IMR-90 (cell line): Measurements from ENCODE around the gene EXOC8. TPM values are rescaled to one million over a fixed set of nuclear protein-coding genes. Genes with fewer than 3 reads are reported as not detected.

Experiments
- ATAC-seq: fragments of 200-7000 bp; cut with Tn5 transposase; 2 replicates; pipeline ENCODE4 v1.9.1; 2020; ENCODE audit warnings: low read depth, mild to moderate bottlenecking, moderate library complexity
- BruUV-seq: library from RNA; stranded (reverse); fragments of 400-500 nt; replicated peaks from 2 replicates; lab custom pipeline; 2021; lab: Mats Ljungman, UMichigan
- CTCF ChIA-PET: fragments of 300-600 bp; formaldehyde crosslinking; extraction: SDS; loops from one replicate; lab custom pipeline; 2021; ENCODE audit warnings: antibody characterized with exemption; lab: Yijun Ruan, JAX
- POLR2A ChIA-PET: fragments of 300-600 bp; sonication (Branson Sonifier 250); formaldehyde crosslinking; loops from one replicate; lab custom pipeline; 2022; ENCODE audit warnings: antibody characterized with exemption; ENCODE audit not compliant: unreplicated experiment; lab: Charles Lee
- DNase-seq: peaks from one replicate; pipeline ENCODE4 v3.0.0; 2013
- H2AFZ ChIP-seq: replicated peaks from 2 replicates; pipeline ENCODE3; 2013; ENCODE audit warnings: low read length, mild to moderate bottlenecking; ENCODE audit not compliant: poor library complexity
- H2AK5ac ChIP-seq: 2 replicates; pipeline ENCODE4 v1.6.1; 2013; ENCODE audit warnings: low read depth, low read length, inconsistent platforms
- H2AK9ac ChIP-seq: replicated peaks from 2 replicates; pipeline ENCODE3; 2013; ENCODE audit warnings: mild to moderate bottlenecking, low read depth, low read length, moderate library complexity; ENCODE audit not compliant: poor library complexity
- H2BK120ac ChIP-seq: 2 replicates; pipeline ENCODE4 v1.6.1; 2013; ENCODE audit warnings: low read depth, low read length, inconsistent platforms
- H2BK15ac ChIP-seq: 3 replicates; pipeline ENCODE4 v1.6.1; 2013; ENCODE audit warnings: low read depth, low read length, inconsistent platforms
- H2BK20ac ChIP-seq: 2 replicates; pipeline ENCODE4 v1.6.1; 2013; ENCODE audit warnings: low read depth, mild to moderate bottlenecking, inconsistent platforms, low read length, moderate library complexity
- H2BK5ac ChIP-seq: 2 replicates; pipeline ENCODE4 v1.6.1; 2013; ENCODE audit warnings: mild to moderate bottlenecking, low read depth, low read length, inconsistent platforms; ENCODE audit not compliant: poor library complexity, severe bottlenecking
- H3K14ac ChIP-seq: replicated peaks from 2 replicates; pipeline ENCODE4 v1.6.1; 2013; ENCODE audit warnings: low read depth, low read length, inconsistent platforms
- H3K18ac ChIP-seq: 2 replicates; pipeline ENCODE4 v1.6.1; 2013; ENCODE audit warnings: low read depth, low read length, control low read depth
- H3K23ac ChIP-seq: 2 replicates; pipeline ENCODE4 v1.6.1; 2013; ENCODE audit warnings: low read depth, low read length, inconsistent platforms
- H3K27ac ChIP-seq: 2 replicates; pipeline ENCODE4 v1.5.1; 2013; ENCODE audit warnings: mild to moderate bottlenecking, control low read depth, low read length; ENCODE audit not compliant: insufficient read depth
- H3K27me3 ChIP-seq: 2 replicates; pipeline ENCODE4 v1.6.1; 2013; ENCODE audit warnings: low read length; ENCODE audit not compliant: control insufficient read depth, insufficient read depth
- H3K36me3 ChIP-seq: 2 replicates; pipeline ENCODE4 v1.6.1; 2013; ENCODE audit warnings: low read length, mixed read lengths; ENCODE audit not compliant: control insufficient read depth, insufficient read depth
- H3K4ac ChIP-seq: 2 replicates; pipeline ENCODE4 v1.6.1; 2013; ENCODE audit warnings: low read depth, low read length, inconsistent platforms
- H3K4me1 ChIP-seq: 2 replicates; pipeline ENCODE4 v1.6.1; 2013; ENCODE audit warnings: low read length, mixed read lengths; ENCODE audit not compliant: control insufficient read depth, insufficient read depth
- H3K4me2 ChIP-seq: 2 replicates; pipeline ENCODE4 v1.6.1; 2013; ENCODE audit warnings: low read depth, mild to moderate bottlenecking, control low read depth, low read length, moderate library complexity
- H3K4me3 ChIP-seq: 2 replicates; pipeline ENCODE4 v1.5.1; 2013; ENCODE audit warnings: low read depth, mild to moderate bottlenecking, control low read depth, low read length, moderate library complexity; ENCODE audit not compliant: insufficient read depth
- H3K56ac ChIP-seq: 2 replicates; pipeline ENCODE4 v1.6.1; 2013; ENCODE audit warnings: low read length, inconsistent platforms; ENCODE audit not compliant: insufficient read depth; ENCODE audit errors: extremely low read depth
- H3K79me1 ChIP-seq, 2 experiments: 2 replicates each; pipeline ENCODE4 v1.6.1; 2013; ENCODE audit warnings: low read length in 2 of 2, inconsistent platforms in 1 of 2, low read depth in 1 of 2
- H3K9ac ChIP-seq: 2 replicates; pipeline ENCODE4 v1.6.1; 2013; ENCODE audit warnings: low read depth, low read length, control low read depth
- H3K9me1 ChIP-seq: 2 replicates; pipeline ENCODE4 v1.6.1; 2013; ENCODE audit warnings: low read length, inconsistent platforms; ENCODE audit not compliant: insufficient read depth
- H3K9me3 ChIP-seq: 2 replicates; pipeline ENCODE4 v1.6.1; 2013; ENCODE audit warnings: low read length; ENCODE audit not compliant: control insufficient read depth, insufficient read depth
- H4K20me1 ChIP-seq: 2 replicates; pipeline ENCODE4 v1.6.1; 2013; ENCODE audit warnings: low read length, inconsistent platforms; ENCODE audit not compliant: insufficient read depth
- H4K5ac ChIP-seq: 2 replicates; pipeline ENCODE4 v1.6.1; 2013; ENCODE audit warnings: mild to moderate bottlenecking, low read depth, low read length, control low read depth
- H4K8ac ChIP-seq, 2 experiments: 2 replicates each; pipeline ENCODE4 v1.6.1; 2013; ENCODE audit warnings: low read depth in 2 of 2, low read length in 2 of 2, control low read depth in 1 of 2, inconsistent platforms in 1 of 2
- H4K91ac ChIP-seq: 2 replicates; pipeline ENCODE4 v1.6.1; 2013; ENCODE audit warnings: low read depth, low read length, inconsistent platforms; ENCODE audit not compliant: insufficient read depth
- CHD1 ChIP-seq: IDR thresholded peaks from 2 replicates; pipeline ENCODE4 v1.6.1; 2012; ENCODE audit warnings: low read depth, low read length, improper control_type of control experiment
- FOS ChIP-seq: fragments of 150-350 bp; IDR thresholded peaks from 2 replicates; pipeline ENCODE4 v1.6.1; 2016; ENCODE audit warnings: low read depth, low read length
- MAFK ChIP-seq: IDR thresholded peaks from 2 replicates; pipeline ENCODE4 v1.6.1; 2012; ENCODE audit warnings: low read depth, low read length, improper control_type of control experiment
- MXI1 ChIP-seq: IDR thresholded peaks from 2 replicates; pipeline ENCODE4 v1.6.1; 2012; ENCODE audit warnings: low read depth, mild to moderate bottlenecking, low read length, moderate library complexity, borderline replicate concordance
- RAD21 ChIP-seq: IDR thresholded peaks from 2 replicates; pipeline ENCODE4 v1.6.1; 2012; ENCODE audit warnings: low read length, improper control_type of control experiment
- RCOR1 ChIP-seq: IDR thresholded peaks from 2 replicates; pipeline ENCODE4 v1.6.1; 2012; ENCODE audit warnings: mild to moderate bottlenecking, low read length, improper control_type of control experiment; ENCODE audit not compliant: insufficient replicate concordance
- RFX5 ChIP-seq: IDR thresholded peaks from 2 replicates; pipeline ENCODE4 v1.8.0; 2012; ENCODE audit warnings: low read depth, mild to moderate bottlenecking, low read length, moderate library complexity
- SMC3 ChIP-seq: fragments of 150-350 bp; IDR thresholded peaks from 2 replicates; pipeline ENCODE4 v1.6.1; 2016; ENCODE audit warnings: low read depth, mild to moderate bottlenecking, antibody characterized with exemption, low read length, moderate library complexity
- WGBS, 2 experiments: methylation state at CpG; one replicate each; pipeline versions ENCODE4 v1.1.5 to v1.1.7; 2013; ENCODE audit warnings: missing lambda C conversion rate in 2 of 2; ENCODE audit not compliant: insufficient read length in 1 of 2; ENCODE audit errors: extremely low coverage in 2 of 2; 5-methylcytosine and 5-hydroxymethylcytosine counted together
- dilution Hi-C: fragments of 300-500 bp; cut with HindIII; formaldehyde crosslinking; loops from one replicate; pipeline ENCODE4 v1.14.3; 2018; ENCODE audit warnings: low sequenced_read_pairs; ENCODE audit not compliant: unreplicated experiment
- in situ Hi-C: fragments of 300-500 bp; cut with MboI; formaldehyde crosslinking; loops from 3 replicates; pipeline ENCODE4 v1.14.3; 2019; ENCODE audit warnings: low sequenced_read_pairs, inconsistent platforms, mixed read lengths
- intact Hi-C: fragments of 100-400 bp; cut with micrococcal nuclease; formaldehyde crosslinking; loops from 2 replicates; pipeline ENCODE4 v1.10.0; 2022
- polyA plus RNA-seq, 3 experiments: library from polyadenylated mRNA; depleted of rRNA; stranded (reverse); fragments of >200 nt; gene quantifications; 2 replicates each; pipeline ENCODE4 v1.2.3, GENCODE V29; 2012; ENCODE audit warnings: low replicate concordance in 1 of 3
- total RNA-seq: library from RNA; depleted of rRNA; stranded (reverse); fragments of >200 nt; gene quantifications from 2 replicates; pipeline ENCODE4 v1.2.3, GENCODE V29; 2012
- TF ChIP-seq, protein P1 (sequence below): fragments of 150-350 bp; IDR thresholded peaks from 2 replicates; pipeline ENCODE4 v1.6.1; 2017; ENCODE audit warnings: mild to moderate bottlenecking, antibody characterized with exemption, low read length, low read depth
- TF ChIP-seq, protein P2 (sequence below): fragments of 150-350 bp; IDR thresholded peaks from 2 replicates; pipeline ENCODE4 v1.6.1; 2016; ENCODE audit warnings: low read depth, mild to moderate bottlenecking, low read length, moderate library complexity, borderline replicate concordance

The EXOC8 gene
- total and polyA plus RNA-seq, 2 of the 4 experiments (the other 2 are of a cell fraction): 2.6 to 11.5 TPM

DNA sequence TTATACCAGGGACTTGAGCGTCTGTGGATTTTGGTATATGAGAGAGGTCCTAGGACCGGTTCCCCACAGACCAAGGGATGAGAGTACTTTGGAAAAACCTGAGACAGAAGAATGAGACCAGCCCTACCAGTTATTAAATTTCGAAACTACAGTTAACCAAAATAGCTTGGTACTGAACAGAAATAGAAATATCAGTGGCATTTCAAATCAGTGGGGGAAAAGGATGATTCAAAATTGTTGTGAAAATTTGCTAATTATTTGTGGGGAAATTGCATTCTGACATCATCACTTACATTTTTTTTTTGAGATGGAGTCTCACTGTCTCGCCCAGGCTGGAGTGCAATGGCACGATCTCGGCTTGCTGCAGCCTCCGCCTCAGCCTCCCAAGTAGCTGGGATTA is 8.2 kb downstream of the EXOC8 start:
- H2AK5ac ChIP-seq: no peak overlapping the region
- H3K36me3 ChIP-seq: no peaks in the 10 kb centered on the region
- no TSS peak for BruUV-seq
- ATAC-seq: no peak
- no peak overlapping the region for H3K14ac ChIP-seq
- in situ Hi-C loops: no loop called here
- no peak overlapping the region for H3K4me2 ChIP-seq
- intact Hi-C loops: no loop called here
- ChIA-PET POLR2A (no interaction called here), CTCF (interaction anchor here (0.7 kb wide), 1 partner anchor 8 kb away, joined by 3 read pairs; the partner anchor contains the start of gene EXOC8)
- no peak overlapping the region for H4K5ac ChIP-seq
- no peak overlapping the region for H2BK120ac ChIP-seq
- no peak overlapping the region for H2AFZ ChIP-seq
- H4K20me1 ChIP-seq: peaks cover 19% of the 10 kb centered on the region; the same call in 1 of the 2 replicates
- no peak overlapping the region for H3K4me3 ChIP-seq
- no peaks in the 10 kb centered on the region for H3K9me1 ChIP-seq
- no peak overlapping the region for H3K27ac ChIP-seq
- H3K27me3 ChIP-seq: no peaks in the 10 kb centered on the region
- no peak overlapping the region for H2BK5ac ChIP-seq
- H2BK20ac ChIP-seq: no peak overlapping the region
- H3K79me1 ChIP-seq: peaks cover 4 to 17% of the 10 kb centered on the region in 2 experiments; a peak in 2 of 4 replicates
- no peak overlapping the region for H3K56ac ChIP-seq
- no peak overlapping the region for H4K8ac ChIP-seq
- H3K23ac ChIP-seq: no peak overlapping the region
- dilution Hi-C loops: no loop called here
- TF ChIP-seq, protein P1, sequence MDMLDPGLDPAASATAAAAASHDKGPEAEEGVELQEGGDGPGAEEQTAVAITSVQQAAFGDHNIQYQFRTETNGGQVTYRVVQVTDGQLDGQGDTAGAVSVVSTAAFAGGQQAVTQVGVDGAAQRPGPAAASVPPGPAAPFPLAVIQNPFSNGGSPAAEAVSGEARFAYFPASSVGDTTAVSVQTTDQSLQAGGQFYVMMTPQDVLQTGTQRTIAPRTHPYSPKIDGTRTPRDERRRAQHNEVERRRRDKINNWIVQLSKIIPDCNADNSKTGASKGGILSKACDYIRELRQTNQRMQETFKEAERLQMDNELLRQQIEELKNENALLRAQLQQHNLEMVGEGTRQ: no peak
- TF ChIP-seq FOS: no peak
- TF ChIP-seq, protein P2, sequence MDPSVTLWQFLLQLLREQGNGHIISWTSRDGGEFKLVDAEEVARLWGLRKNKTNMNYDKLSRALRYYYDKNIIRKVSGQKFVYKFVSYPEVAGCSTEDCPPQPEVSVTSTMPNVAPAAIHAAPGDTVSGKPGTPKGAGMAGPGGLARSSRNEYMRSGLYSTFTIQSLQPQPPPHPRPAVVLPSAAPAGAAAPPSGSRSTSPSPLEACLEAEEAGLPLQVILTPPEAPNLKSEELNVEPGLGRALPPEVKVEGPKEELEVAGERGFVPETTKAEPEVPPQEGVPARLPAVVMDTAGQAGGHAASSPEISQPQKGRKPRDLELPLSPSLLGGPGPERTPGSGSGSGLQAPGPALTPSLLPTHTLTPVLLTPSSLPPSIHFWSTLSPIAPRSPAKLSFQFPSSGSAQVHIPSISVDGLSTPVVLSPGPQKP: no peak
- TF ChIP-seq CHD1: no peak
- no peak for TF ChIP-seq RFX5
- TF ChIP-seq MXI1: no peak
- TF ChIP-seq RCOR1: no peak
- no peak for TF ChIP-seq RAD21
- no peak for TF ChIP-seq MAFK
- TF ChIP-seq SMC3: no peak
- no peak overlapping the region for H3K18ac ChIP-seq
- no CpG with 5 or more reads among the region's 7 CpGs for WGBS, 2 experiments
- no peak overlapping the region for H3K4ac ChIP-seq
- no peak overlapping the region for H3K9ac ChIP-seq
- H2BK15ac ChIP-seq: no peak overlapping the region
- no peak overlapping the region for H4K91ac ChIP-seq
- H2AK9ac ChIP-seq: no peak overlapping the region
- H3K9me3 ChIP-seq: no peaks in the 10 kb centered on the region
- no peaks in the 10 kb centered on the region for H3K4me1 ChIP-seq
- DNase-seq: no peak
